Right lobe of liver (tissue), 4 donors: ENCODE results near the gene PPP1R13L.

Experiments used
- CTCF ChIP-seq, 4 donors: fragments of 200-600 bp in 3 of 4; fragments of 450-650 bp in 1 of 4; IDR thresholded peaks; one replicate each; pipeline versions ENCODE4 v1.5.1 to v1.8.0; 2016 to 2022; ENCODE audit warnings: antibody characterized with exemption in 4 of 4, mild to moderate bottlenecking in 2 of 4
- POLR2A ChIP-seq: fragments of 450-650 bp; IDR thresholded peaks from one replicate; pipeline ENCODE4 v1.6.1; 2017; ENCODE audit warnings: antibody characterized with exemption, mild to moderate bottlenecking
- donor health status: DM: no; HTN: no; CAD: no.
- donor health status: DM: no; HTN: no; CAD: no.
- donor health status: DM: no; HTN: yes; CAD: no.

- no peak for TF ChIP-seq CTCF (IDR thresholded peaks at IDR 0.05)
- no peak for TF ChIP-seq POLR2A
Measured at GRCh38 chr19:45403272-45403671, 1.6 kb downstream of the PPP1R13L start.
